Endothelial cell of umbilical vein (primary cell): ENCODE data around the gene PDCL2.

Source experiments
- CTCF ChIP-seq, 2 donors: IDR thresholded peaks; 1 replicate in 1 of 2; 2 replicates in 1 of 2; pipeline ENCODE4 v1.5.1; 2011; ENCODE audit warnings: low read length in 2 of 2, mild to moderate bottlenecking in 2 of 2, moderate library complexity in 2 of 2, control low read depth in 1 of 2, inconsistent platforms in 1 of 2, low read depth in 1 of 2; ENCODE audit not compliant: insufficient read depth in 1 of 2; ENCODE audit errors: extremely low read depth in 1 of 2
- GATA2 ChIP-seq: IDR thresholded peaks from 2 replicates; pipeline ENCODE4 v1.7.0; 2011; ENCODE audit warnings: low read depth, mild to moderate bottlenecking, moderate library complexity, mixed read lengths, low read length; ENCODE audit not compliant: insufficient read length, insufficient read depth
- POLR2A ChIP-seq: IDR thresholded peaks from 2 replicates; pipeline ENCODE4 v1.6.1; 2012; ENCODE audit warnings: low read depth, mild to moderate bottlenecking, control low read depth, low read length
- TF ChIP-seq, protein P1 (sequence below): IDR thresholded peaks from 2 replicates; pipeline ENCODE4 v1.6.1; 2011; ENCODE audit not compliant: insufficient read depth, insufficient read length

- TF ChIP-seq CTCF (IDR thresholded peaks at IDR 0.05; ENCODE audit: extremely low read depth in 1 of 2, insufficient read depth in 1 of 2, low read depth in 1 of 2, low read length in 2 of 2): no peak
- TF ChIP-seq, protein P1, sequence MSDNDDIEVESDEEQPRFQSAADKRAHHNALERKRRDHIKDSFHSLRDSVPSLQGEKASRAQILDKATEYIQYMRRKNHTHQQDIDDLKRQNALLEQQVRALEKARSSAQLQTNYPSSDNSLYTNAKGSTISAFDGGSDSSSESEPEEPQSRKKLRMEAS: no peak
- no peak for TF ChIP-seq GATA2
- no peak for TF ChIP-seq POLR2A
These were observed 38.4 kb downstream of the PDCL2 start for GRCh38 chr4:55553441-55554201.
